ENCODE data around the gene NKAIN2. TPM values are rescaled to one million over a fixed set of nuclear protein-coding genes. Genes with fewer than 3 reads are reported as not detected.

NKAIN2 gene
- total and polyA plus RNA-seq, 9 of the 15 experiments (the other 6 are each of a cell fraction or from before 2014, with no cell fraction given) = not detected

DNA sequence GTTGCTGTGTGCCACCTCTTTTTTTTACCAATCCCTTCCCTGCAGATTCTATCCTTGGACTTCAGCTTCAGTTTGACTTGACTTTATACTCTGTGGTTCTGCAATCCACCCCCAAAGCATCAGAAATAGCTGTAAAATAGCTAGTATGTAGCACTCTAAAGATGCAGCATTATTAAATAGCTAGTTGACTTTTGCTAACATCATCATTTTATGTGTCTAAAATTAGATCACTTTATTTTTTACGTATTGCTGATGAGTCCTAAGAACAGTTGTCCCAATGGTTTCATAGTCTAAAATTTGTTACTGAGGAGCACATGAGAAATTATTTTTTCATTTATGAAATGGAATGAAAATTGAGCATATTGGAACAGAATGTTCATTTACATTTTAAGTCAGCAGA is 138.2 kb downstream of the NKAIN2 start:
- H4K20me1 ChIP-seq (replicated peaks; ENCODE audit: control insufficient read depth, insufficient read depth, low read length) = no peaks in the 10 kb centered on the region
- no peaks in the 10 kb centered on the region; the same call in 1 of the 2 replicates for H3K9me3 ChIP-seq (replicated peaks; ENCODE audit: control insufficient read depth, insufficient read depth, low read depth, low read length)
- H2AFZ ChIP-seq (ENCODE audit: low read depth, low read length) = no peak overlapping the region
- H3K4me3 ChIP-seq = no peak overlapping the region
- 4% methylated on average over 1 of the region's 1 CpG for WGBS (ENCODE audit: insufficient coverage, low coverage, missing lambda C conversion rate)
- H3K36me3 ChIP-seq (ENCODE audit: control insufficient read depth, insufficient read depth, low read length) = no peaks in the 10 kb centered on the region
- H3K79me2 ChIP-seq (ENCODE audit: control insufficient read depth, insufficient read depth, low read length) = no peaks in the 10 kb centered on the region
- intact Hi-C loops (cut with micrococcal nuclease) (no loop called here), in situ Hi-C loops (cut with MboI) (no loop called here)
- BruUV-seq (replicated peaks) = no TSS peak
- no peaks in the 10 kb centered on the region for H3K27me3 ChIP-seq (ENCODE audit: control insufficient read depth in 2 of 2, insufficient read depth in 2 of 2, low read length in 2 of 2)
- H3K9me1 ChIP-seq (ENCODE audit: control insufficient read depth, insufficient read depth, low read length) = no peaks in the 10 kb centered on the region
- no peak overlapping the region for H3K27ac ChIP-seq (ENCODE audit: extremely low read depth, low read depth, low read length)
- POLR2A ChIA-PET = no interaction called here
- H3K4me2 ChIP-seq (ENCODE audit: insufficient read depth, low read length) = no peak overlapping the region
- no peak overlapping the region for H3K9ac ChIP-seq (ENCODE audit: insufficient read depth in 1 of 2, low read depth in 2 of 2, low read length in 2 of 2)
- no peaks in the 10 kb centered on the region for H3K4me1 ChIP-seq (replicated peaks in 1 of 2; ENCODE audit: control insufficient read depth in 2 of 2, insufficient read depth in 2 of 2, low read length in 2 of 2)
- FAIRE-seq (no peak), DNase-seq (ENCODE audit: extremely low read depth in 1 of 4, low spot score in 3 of 4) (no peak), ATAC-seq (no peak)
- CTCF ChIA-PET (ENCODE audit: low intra/inter-chr PET ratio) = no interaction called here
- TF ChIP-seq, protein P1, sequence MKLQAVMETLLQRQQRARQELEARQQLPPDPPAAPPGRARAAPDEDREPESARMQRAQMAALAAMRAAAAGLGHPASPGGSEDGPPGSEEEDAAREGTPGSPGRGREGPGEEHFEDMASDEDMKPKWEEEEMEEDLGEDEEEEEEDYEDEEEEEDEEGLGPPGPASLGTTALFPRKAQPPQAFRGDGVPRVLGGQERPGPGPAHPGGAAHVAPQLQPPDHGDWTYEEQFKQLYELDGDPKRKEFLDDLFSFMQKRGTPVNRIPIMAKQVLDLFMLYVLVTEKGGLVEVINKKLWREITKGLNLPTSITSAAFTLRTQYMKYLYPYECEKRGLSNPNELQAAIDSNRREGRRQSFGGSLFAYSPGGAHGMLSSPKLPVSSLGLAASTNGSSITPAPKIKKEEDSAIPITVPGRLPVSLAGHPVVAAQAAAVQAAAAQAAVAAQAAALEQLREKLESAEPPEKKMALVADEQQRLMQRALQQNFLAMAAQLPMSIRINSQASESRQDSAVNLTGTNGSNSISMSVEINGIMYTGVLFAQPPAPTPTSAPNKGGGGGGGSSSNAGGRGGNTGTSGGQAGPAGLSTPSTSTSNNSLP (IDR thresholded peaks at IDR 0.05; ENCODE audit: borderline replicate concordance, low read depth, low read length) = no peak
- TF ChIP-seq, protein P2, sequence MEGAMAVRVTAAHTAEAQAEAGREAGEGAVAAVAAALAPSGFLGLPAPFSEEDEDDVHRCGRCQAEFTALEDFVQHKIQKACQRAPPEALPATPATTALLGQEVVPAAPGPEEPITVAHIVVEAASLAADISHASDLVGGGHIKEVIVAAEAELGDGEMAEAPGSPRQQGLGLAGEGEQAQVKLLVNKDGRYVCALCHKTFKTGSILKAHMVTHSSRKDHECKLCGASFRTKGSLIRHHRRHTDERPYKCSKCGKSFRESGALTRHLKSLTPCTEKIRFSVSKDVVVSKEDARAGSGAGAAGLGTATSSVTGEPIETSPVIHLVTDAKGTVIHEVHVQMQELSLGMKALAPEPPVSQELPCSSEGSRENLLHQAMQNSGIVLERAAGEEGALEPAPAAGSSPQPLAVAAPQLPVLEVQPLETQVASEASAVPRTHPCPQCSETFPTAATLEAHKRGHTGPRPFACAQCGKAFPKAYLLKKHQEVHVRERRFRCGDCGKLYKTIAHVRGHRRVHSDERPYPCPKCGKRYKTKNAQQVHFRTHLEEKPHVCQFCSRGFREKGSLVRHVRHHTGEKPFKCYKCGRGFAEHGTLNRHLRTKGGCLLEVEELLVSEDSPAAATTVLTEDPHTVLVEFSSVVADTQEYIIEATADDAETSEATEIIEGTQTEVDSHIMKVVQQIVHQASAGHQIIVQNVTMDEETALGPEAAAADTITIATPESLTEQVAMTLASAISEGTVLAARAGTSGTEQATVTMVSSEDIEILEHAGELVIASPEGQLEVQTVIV (CRISPR knock-in tag; IDR thresholded peaks at IDR 0.05; ENCODE audit: borderline replicate concordance) = no peak
